NT2/D1 (cell line): ENCODE measurements around the gene KNG1.

Experiments used
- SUZ12 ChIP-seq: IDR thresholded peaks from 2 replicates; pipeline ENCODE4 v1.6.1; 2011; ENCODE audit not compliant: insufficient read length, insufficient read depth; ENCODE audit errors: extremely low read depth
- ZNF274 ChIP-seq: IDR thresholded peaks from 2 replicates; pipeline ENCODE4 v1.6.1; 2011; ENCODE audit warnings: mild to moderate bottlenecking, low read depth, low read length

GRCh38 chr3:186743666-186744065 lies 26.5 kb downstream of the KNG1 start:
- TF ChIP-seq ZNF274 (no peak), SUZ12 (no peak)
